ENCODE data around the gene CHRNA4. TPM values are rescaled to one million over a fixed set of nuclear protein-coding genes. Genes with fewer than 3 reads are reported as not detected.
"Not testable (repeated sequence)": the region's sequence is repeated elsewhere in the genome, so short reads cannot be mapped to it uniquely, and the experiment has no call there.

The CHRNA4 gene
- total RNA-seq, 1 donor from 2014 or later, result not detected

DNA sequence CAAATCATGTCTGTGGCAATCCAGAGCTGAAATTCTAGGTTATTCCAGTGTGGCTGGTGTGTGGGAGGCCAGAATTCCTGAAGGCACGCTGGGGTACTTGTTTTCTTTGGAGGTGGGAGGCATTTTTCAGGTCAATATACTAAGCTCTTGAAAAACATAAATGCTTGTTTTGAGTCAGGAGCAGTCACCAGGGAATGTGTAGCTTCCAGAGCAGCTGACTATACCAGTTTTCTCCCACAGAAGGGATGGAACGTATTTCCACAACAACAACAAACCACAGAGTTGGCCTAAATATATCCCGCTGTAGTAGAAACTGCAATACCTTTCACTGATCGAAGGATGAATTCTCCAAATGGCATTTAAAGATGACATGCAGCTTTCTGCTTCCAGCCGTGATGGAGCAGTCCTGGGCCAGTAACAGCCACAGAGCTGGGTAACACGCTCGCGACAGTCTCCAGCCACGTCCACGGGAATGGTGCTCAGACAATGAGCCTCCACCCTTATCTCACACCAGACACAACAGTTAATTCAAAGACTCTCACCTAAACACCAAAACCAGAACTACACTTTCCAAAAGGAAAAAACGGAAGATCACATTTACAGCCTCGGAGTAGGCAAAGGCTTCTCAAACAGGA lies 23.2 kb downstream of the CHRNA4 start:
- TF ChIP-seq, protein P1, sequence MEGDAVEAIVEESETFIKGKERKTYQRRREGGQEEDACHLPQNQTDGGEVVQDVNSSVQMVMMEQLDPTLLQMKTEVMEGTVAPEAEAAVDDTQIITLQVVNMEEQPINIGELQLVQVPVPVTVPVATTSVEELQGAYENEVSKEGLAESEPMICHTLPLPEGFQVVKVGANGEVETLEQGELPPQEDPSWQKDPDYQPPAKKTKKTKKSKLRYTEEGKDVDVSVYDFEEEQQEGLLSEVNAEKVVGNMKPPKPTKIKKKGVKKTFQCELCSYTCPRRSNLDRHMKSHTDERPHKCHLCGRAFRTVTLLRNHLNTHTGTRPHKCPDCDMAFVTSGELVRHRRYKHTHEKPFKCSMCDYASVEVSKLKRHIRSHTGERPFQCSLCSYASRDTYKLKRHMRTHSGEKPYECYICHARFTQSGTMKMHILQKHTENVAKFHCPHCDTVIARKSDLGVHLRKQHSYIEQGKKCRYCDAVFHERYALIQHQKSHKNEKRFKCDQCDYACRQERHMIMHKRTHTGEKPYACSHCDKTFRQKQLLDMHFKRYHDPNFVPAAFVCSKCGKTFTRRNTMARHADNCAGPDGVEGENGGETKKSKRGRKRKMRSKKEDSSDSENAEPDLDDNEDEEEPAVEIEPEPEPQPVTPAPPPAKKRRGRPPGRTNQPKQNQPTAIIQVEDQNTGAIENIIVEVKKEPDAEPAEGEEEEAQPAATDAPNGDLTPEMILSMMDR (conservative IDR thresholded peaks at IDR 0.05; ENCODE audit: low read depth, low read length), result no peak
- no peak for DNase-seq (ENCODE audit: low read depth)
- no peak overlapping the region for H3K4me3 ChIP-seq (ENCODE audit: low read depth, low read length)

DNA sequence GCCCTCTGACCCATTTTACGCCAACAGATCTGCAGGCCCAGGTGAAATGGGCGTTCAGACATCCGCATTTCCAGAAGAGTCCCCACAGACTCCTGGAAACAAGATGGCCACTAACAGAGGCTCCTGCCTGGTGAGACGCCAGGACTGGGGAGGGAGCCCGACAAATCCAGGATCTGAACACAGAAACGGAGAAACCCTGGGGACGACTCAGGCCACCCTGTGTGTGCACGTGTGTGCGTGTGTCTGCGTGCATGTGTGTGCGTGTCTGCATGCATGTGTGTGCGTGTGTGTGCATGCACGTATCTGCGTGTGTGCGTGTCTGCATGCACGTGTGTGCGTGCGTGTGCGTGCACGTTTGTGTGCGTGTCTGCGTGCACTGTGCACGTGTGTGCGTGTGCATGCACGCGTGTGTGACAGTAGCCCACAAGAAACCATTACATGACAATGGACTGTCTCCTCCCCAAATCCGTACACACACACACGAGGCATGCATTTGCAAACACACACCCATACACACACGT lies 24.9 kb downstream of the CHRNA4 start:
- TF ChIP-seq, protein P1 (conservative IDR thresholded peaks at IDR 0.05; ENCODE audit: low read depth, low read length), result no peak
- DNase-seq (ENCODE audit: low read depth), result no peak

DNA sequence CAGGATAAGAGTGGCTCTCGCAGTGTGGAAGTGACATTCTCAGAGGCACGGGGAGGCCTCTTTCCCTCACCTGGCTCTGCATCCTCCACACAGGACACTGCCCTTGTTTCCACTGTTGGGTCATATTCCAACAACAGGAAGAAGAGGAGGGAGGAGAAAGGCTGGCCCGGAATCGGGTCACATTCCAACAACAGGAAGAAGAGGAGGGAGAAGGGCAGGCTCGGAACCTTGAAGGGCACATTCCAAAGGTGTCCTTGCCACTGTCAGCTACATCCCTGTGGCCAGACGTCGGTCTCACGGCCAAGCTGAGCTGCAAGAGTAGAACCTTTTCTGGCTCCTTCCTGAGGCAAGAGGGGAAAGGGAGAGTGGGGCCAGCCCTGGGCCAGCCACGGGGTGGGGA lies 25.4 kb downstream of the CHRNA4 start:
- DNase-seq (ENCODE audit: low read depth), result no peak
- no peak overlapping the region for H3K4me3 ChIP-seq (ENCODE audit: low read depth, low read length)
- TF ChIP-seq, protein P1 (conservative IDR thresholded peaks at IDR 0.05; ENCODE audit: low read depth, low read length), result no peak

More for the DNA sequence above, 24.9 kb downstream of the CHRNA4 start:
- H3K4me3 ChIP-seq (ENCODE audit: low read depth, low read length), result no peak overlapping the region

DNA sequence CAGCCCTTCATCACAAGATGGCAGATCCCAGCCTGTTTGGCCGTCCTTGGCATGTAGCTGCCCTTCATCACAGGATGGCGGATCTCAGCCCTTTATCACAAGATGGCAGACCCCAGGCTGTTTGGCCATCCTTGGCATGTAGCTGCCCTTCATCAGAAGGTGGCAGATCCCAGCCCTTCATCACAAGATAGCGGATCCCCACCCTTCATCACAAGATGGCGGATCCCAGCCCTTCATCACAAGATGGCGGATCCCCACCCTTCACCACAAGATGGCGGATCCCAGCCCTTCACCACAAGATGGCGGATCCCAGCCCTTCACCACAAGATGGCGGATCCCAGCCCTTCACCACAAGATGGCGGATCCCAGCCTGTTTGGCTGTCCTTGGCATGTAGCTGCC lies 26.1 kb downstream of the CHRNA4 start:
- not testable (repeated sequence) for DNase-seq (ENCODE audit: low read depth); H3K4me3 ChIP-seq (ENCODE audit: low read depth, low read length)

DNA sequence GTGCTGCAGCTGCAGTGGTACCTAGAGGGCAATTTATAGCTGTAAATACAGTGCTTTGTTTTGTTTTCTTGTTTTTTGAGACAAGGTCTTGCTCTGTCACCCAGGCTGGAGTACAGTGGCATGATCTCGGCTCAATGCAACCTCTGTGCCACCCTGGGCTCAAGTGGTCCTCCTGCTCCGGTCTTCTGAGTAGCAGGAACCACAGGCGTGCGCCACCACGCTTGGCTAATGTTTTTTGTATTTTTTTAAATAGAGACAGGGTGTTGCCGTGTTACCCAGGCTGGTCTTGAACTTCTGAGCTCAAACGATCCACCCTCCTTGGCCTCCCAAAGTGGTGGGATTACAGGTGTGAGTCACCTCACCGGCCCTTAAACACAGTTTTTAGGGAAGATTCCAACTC lies 26.8 kb downstream of the CHRNA4 start:
- DNase-seq (ENCODE audit: low read depth), result no peak
- no peak overlapping the region for H3K4me3 ChIP-seq (ENCODE audit: low read depth, low read length)
- TF ChIP-seq, protein P1 (conservative IDR thresholded peaks at IDR 0.05; ENCODE audit: low read depth, low read length), result no peak

DNA sequence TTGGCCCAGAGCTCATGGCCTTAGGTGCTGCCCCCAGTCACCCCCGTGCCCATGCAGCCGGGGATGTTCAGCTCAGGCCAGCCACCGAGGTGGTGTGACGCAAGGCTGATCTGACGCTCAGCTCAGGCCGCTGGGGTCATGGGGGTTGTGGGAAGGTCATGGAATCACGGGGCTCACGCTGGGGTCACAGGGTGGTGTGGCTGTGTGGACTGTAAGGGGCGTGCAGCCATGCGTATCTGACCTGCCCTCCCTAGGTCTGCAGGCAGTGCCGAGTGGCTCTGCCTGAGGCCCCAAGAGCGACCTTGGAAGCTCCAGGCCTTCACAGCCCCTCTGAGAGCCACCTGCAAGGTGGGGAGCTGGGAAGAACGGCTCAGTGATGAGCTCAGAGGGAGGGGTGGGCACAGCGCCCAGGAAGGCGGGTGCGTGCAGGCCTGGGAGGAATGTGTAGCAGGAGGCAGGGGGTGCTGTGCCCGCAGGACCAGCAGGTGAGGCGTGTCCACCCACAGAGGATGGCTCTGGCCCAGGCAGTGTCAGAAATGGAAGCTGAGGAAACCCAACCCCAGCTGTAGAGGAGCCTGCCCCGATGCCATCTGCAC lies 27.8 kb downstream of the CHRNA4 start:
- TF ChIP-seq, protein P1 (conservative IDR thresholded peaks at IDR 0.05; ENCODE audit: low read depth, low read length), result no peak
- no peak overlapping the region for H3K4me3 ChIP-seq (ENCODE audit: low read depth, low read length)
- no peak for DNase-seq (ENCODE audit: low read depth)

DNA sequence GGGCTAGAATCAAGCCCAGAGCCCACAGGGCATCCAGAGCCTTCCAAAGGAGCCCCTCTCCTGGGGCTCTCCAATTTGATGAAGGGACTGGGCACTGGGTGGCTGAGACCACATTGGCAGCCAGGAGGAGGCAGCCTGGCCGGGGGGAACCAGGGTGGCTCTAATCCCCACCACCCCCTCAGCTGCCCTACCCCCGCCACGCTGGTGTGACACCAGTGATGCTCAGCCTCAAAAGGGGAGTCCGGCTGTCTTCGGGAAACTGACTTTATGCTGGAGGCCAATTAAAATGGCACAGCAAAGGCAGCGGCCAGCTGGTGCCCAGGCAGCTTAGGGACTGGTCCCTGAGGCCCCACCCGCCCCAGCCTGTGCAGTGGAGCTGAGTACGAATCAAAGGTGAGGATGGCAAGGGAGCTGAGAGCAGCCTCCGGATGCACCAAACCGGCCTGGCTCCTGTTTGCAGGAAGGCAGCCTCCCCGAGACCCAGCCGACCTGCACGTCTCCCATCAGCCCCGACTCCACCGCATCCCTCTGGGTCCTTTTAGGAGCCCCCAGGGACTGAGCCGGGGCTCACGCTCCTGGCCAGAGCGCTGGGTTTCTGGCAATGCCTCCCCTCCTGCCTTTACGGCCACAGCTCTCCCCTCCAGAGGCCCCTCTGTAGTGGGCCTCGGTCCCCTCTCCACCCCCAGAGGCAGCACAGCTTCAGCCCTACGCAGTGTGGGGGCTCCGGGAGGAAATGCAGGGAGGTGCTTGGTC lies 28.5 kb downstream of the CHRNA4 start:
- TF ChIP-seq, protein P1 (conservative IDR thresholded peaks at IDR 0.05; ENCODE audit: low read depth, low read length), result no peak
- no peak for DNase-seq (ENCODE audit: low read depth)
- H3K4me3 ChIP-seq (ENCODE audit: low read depth, low read length), result no peak overlapping the region
